GM23248 (cell line): Measurements from ENCODE around the gene QPRT. TPM values are rescaled to one million over a fixed set of nuclear protein-coding genes. Genes with fewer than 3 reads are reported as not detected.

ENCODE experiments used
- DNase-seq: peaks from one replicate; pipeline ENCODE4 v3.0.0-alpha.2; 2015
- H2AFZ ChIP-seq: fragments of 200-600 bp; sonication (generic); 2 replicates; pipeline ENCODE4 v1.6.1; 2016; ENCODE audit warnings: antibody characterized with exemption
- H3F3A ChIP-seq: fragments of 200-600 bp; sonication (generic); 2 replicates; pipeline ENCODE4 v1.6.1; 2016; ENCODE audit warnings: mild to moderate bottlenecking, antibody characterized with exemption, mixed run types; ENCODE audit not compliant: insufficient read depth
- H3K27ac ChIP-seq: fragments of 200-600 bp; sonication (generic); 2 replicates; pipeline ENCODE4 v1.5.1; 2016; ENCODE audit warnings: mild to moderate bottlenecking
- H3K27me3 ChIP-seq: fragments of 200-600 bp; sonication (generic); replicated peaks from 2 replicates; pipeline ENCODE4 v1.6.1; 2016; ENCODE audit warnings: mild to moderate bottlenecking; ENCODE audit not compliant: insufficient read depth
- H3K36me3 ChIP-seq: fragments of 200-600 bp; sonication (generic); 2 replicates; pipeline ENCODE4 v1.6.1; 2016; ENCODE audit warnings: low read depth, mild to moderate bottlenecking
- H3K4me1 ChIP-seq: fragments of 200-600 bp; sonication (generic); 2 replicates; pipeline ENCODE4 v1.6.1; 2016; ENCODE audit warnings: mild to moderate bottlenecking; ENCODE audit not compliant: insufficient read depth
- H3K4me2 ChIP-seq: fragments of 200-600 bp; sonication (generic); one replicate; pipeline ENCODE4 v1.6.1; 2016; ENCODE audit warnings: mild to moderate bottlenecking; ENCODE audit not compliant: unreplicated experiment
- H3K4me3 ChIP-seq: fragments of 200-600 bp; sonication (generic); 2 replicates; pipeline ENCODE4 v1.5.1; 2016; ENCODE audit warnings: mild to moderate bottlenecking
- H3K79me2 ChIP-seq: fragments of 200-600 bp; sonication (generic); 2 replicates; pipeline ENCODE4 v1.6.1; 2016; ENCODE audit warnings: mild to moderate bottlenecking; ENCODE audit not compliant: insufficient read depth
- H3K9ac ChIP-seq: fragments of 200-600 bp; sonication (generic); 2 replicates; pipeline ENCODE4 v1.6.1; 2016; ENCODE audit warnings: mild to moderate bottlenecking
- H3K9me2 ChIP-seq: fragments of 200-600 bp; sonication (generic); 2 replicates; pipeline ENCODE4 v1.6.1; 2016; ENCODE audit warnings: mixed run types, mild to moderate bottlenecking, moderate library complexity; ENCODE audit not compliant: insufficient read depth
- H3K9me3 ChIP-seq: fragments of 200-600 bp; sonication (generic); one replicate; pipeline ENCODE4 v1.6.1; 2017; ENCODE audit warnings: low read depth
- H4K20me1 ChIP-seq: fragments of 200-600 bp; sonication (generic); 2 replicates; pipeline ENCODE4 v1.6.0; 2016; ENCODE audit not compliant: insufficient read depth
- EZH2 ChIP-seq: fragments of 200-600 bp; sonication (generic); IDR thresholded peaks from 2 replicates; pipeline ENCODE4 v1.6.1; 2018; ENCODE audit warnings: antibody characterized with exemption, mild to moderate bottlenecking; ENCODE audit not compliant: insufficient read depth, poor library complexity, severe bottlenecking
- EZH2phosphoT487 ChIP-seq: fragments of 200-600 bp; sonication (generic); IDR thresholded peaks from 2 replicates; pipeline ENCODE4 v1.6.1; 2018; ENCODE audit warnings: antibody characterized with exemption, moderate library complexity, mild to moderate bottlenecking, low read depth; ENCODE audit not compliant: insufficient read depth
- WGBS, 2 experiments: methylation state at CpG; one replicate each; pipeline ENCODE4 v1.1.6; 2015 to 2017; ENCODE audit warnings: low lambda C conversion rate in 2 of 2, low coverage in 1 of 2; ENCODE audit errors: missing lambda C conversion rate in 2 of 2; 5-methylcytosine and 5-hydroxymethylcytosine counted together
- in situ Hi-C: fragments of 300-500 bp; cut with MboI; formaldehyde crosslinking; loops from 2 replicates; pipeline ENCODE4 v1.15.0; 2020
- polyA plus RNA-seq: library from polyadenylated mRNA; unstranded; fragments of >200 nt; fragmentation: Nextera tagmentation; extraction: Ambion mirVana; gene quantifications from 2 replicates; pipeline ENCODE4 v1.2.1, GENCODE V29; 2016
- total RNA-seq: library from RNA; depleted of rRNA; stranded (reverse); fragments of >200 nt; shearing (Covaris generic); gene quantifications from 2 replicates; pipeline ENCODE4 v1.2.3, GENCODE V29; 2014

Gene QPRT
- total and polyA plus RNA-seq, 2 experiments from 2014 or later: 0.32 to 0.85 TPM

GRCh38 chr16:29658705-29659104 is 20.3 kb upstream of the QPRT start:
- TF ChIP-seq EZH2phosphoT487: no peak
- no peak for TF ChIP-seq EZH2
- 56 to 61% methylated on average over 6 of the region's 6 CpGs for WGBS, 2 experiments
- in situ Hi-C loops: no loop called here

GRCh38 chr16:29662000-29662728 is 16.8 kb upstream of the QPRT start:
- Histone ChIP-seq H2AFZ (no peak overlapping the region), H3K36me3 (no peaks in the 10 kb centered on the region), H3K27ac (no peak overlapping the region), H4K20me1 (no peaks in the 10 kb centered on the region), H3K9me2 (no peaks in the 10 kb centered on the region), H3K9ac (no peak overlapping the region), H3K4me3 (no peak overlapping the region), H3F3A (no peaks in the 10 kb centered on the region), H3K79me2 (no peaks in the 10 kb centered on the region), H3K9me3 (no peaks in the 10 kb centered on the region), H3K27me3 (peaks cover 4% of the 10 kb centered on the region; the same call in 1 of the 2 replicates), H3K4me2 (no peak overlapping the region), H3K4me1 (no peaks in the 10 kb centered on the region)
- TF ChIP-seq EZH2phosphoT487 (no peak), EZH2 (no peak)
- no peak for DNase-seq
- in situ Hi-C loops: no loop called here
- WGBS, 2 experiments: 68 to 69% methylated on average over 17 of the region's 17 CpGs

More at GRCh38 chr16:29658705-29659104, 20.3 kb upstream of the QPRT start:
- H3K9me2 ChIP-seq: no peaks in the 10 kb centered on the region
- no peak overlapping the region for H3K4me2 ChIP-seq
- no peak for DNase-seq
- no peaks in the 10 kb centered on the region for H4K20me1 ChIP-seq
- no peaks in the 10 kb centered on the region for H3K36me3 ChIP-seq
- no peak overlapping the region for H3K27ac ChIP-seq
- H3K4me3 ChIP-seq: no peak overlapping the region
- no peaks in the 10 kb centered on the region for H3F3A ChIP-seq
- no peak overlapping the region for H2AFZ ChIP-seq
- no peaks in the 10 kb centered on the region for H3K79me2 ChIP-seq
- H3K4me1 ChIP-seq: no peaks in the 10 kb centered on the region
- no peak overlapping the region for H3K9ac ChIP-seq
- no peaks in the 10 kb centered on the region; the same call in 1 of the 2 replicates for H3K27me3 ChIP-seq
- H3K9me3 ChIP-seq: no peaks in the 10 kb centered on the region

- WGBS, 2 experiments: 87 to 88% methylated on average over 4 of the region's 4 CpGs
- H3K36me3 ChIP-seq: no peaks in the 10 kb centered on the region
- no peaks in the 10 kb centered on the region for H3F3A ChIP-seq
- no peaks in the 10 kb centered on the region for H3K79me2 ChIP-seq
- no peaks in the 10 kb centered on the region for H3K9me2 ChIP-seq
- H3K9me3 ChIP-seq: no peaks in the 10 kb centered on the region
- DNase-seq: no peak
- H3K4me1 ChIP-seq: no peaks in the 10 kb centered on the region
- no peak overlapping the region for H3K27ac ChIP-seq
- H4K20me1 ChIP-seq: no peaks in the 10 kb centered on the region
- in situ Hi-C loops: no loop called here
- TF ChIP-seq EZH2phosphoT487: no peak
- no peak for TF ChIP-seq EZH2
- no peak overlapping the region for H3K4me3 ChIP-seq
- H3K4me2 ChIP-seq: no peak overlapping the region
- no peak overlapping the region for H2AFZ ChIP-seq
- H3K27me3 ChIP-seq: peaks cover 4% of the 10 kb centered on the region; the same call in 1 of the 2 replicates
- H3K9ac ChIP-seq: no peak overlapping the region
Observed at GRCh38 chr16:29662729-29663015, 16.3 kb upstream of the QPRT start.

GRCh38 chr16:29663016-29663806 is 15.8 kb upstream of the QPRT start, which contains the start of gene SPN:
Gene SPN (plus strand): TSS chr16:29663247. CDS start chr16:29663729, 482 bp downstream.
- Histone ChIP-seq H3K36me3 (no peaks in the 10 kb centered on the region), H3K27me3 (peaks cover 4% of the 10 kb centered on the region; the same call in 1 of the 2 replicates), H3K4me1 (no peaks in the 10 kb centered on the region), H3K27ac (no peak within 1 kb of the TSS), H3K4me2 (no peak within 1 kb of the TSS), H3K4me3 (no peak within 1 kb of the TSS), H3K9me3 (no peaks in the 10 kb centered on the region), H2AFZ (no peak within 1 kb of the TSS), H3K79me2 (no peaks in the 10 kb centered on the region), H3F3A (no peaks in the 10 kb centered on the region), H3K9me2 (no peaks in the 10 kb centered on the region), H3K9ac (no peak within 1 kb of the TSS), H4K20me1 (no peaks in the 10 kb centered on the region)
- WGBS, 2 experiments: 66 to 77% methylated on average over 17 to 18 of the region's 18 CpGs
- DNase-seq: no peak
- no peak for TF ChIP-seq EZH2phosphoT487
- TF ChIP-seq EZH2: no peak
- in situ Hi-C loops: no loop called here
